ACHN (cell line): Measurements from ENCODE around the gene NLRP6.
A peak's percentile ranks its signal among the peaks of the same experiment; 100 is the strongest.
"Not testable (repeated sequence)": the region's sequence is repeated elsewhere in the genome, so short reads cannot be mapped to it uniquely, and the experiment has no call there.

ENCODE experiments used
- DNase-seq: peaks from one replicate; pipeline ENCODE4 v3.0.0-alpha.2; 2015
- in situ Hi-C: cut with HindIII; loops from 2 replicates; pipeline ENCODE4 v1.10.0; 2017; ENCODE audit warnings: low sequenced_read_pairs, low pct_ligation_motif_present, low pct_unique_long_range_greater_than_20kb

The NLRP6 gene

DNA sequence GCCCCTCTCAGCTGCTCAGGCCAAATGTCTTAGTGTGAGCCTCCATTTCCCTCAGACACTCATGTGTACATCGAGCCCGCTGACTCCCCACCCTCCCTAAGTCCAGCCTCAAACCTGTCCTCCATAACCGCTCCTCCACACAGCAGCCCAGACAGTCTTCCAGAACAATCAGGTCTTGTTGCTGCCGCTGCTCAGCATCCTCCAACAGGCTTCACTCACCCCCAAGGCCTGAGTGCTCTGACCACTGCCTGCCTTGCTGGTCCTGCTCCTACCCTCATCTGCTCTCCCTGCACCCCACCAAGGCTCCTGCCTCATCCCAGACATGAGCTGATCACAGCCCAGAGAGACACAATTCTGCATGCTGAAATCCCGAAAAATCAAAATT lies 24.3 kb upstream of the NLRP6 start:
- no peak for DNase-seq
- in situ Hi-C loops = no loop called here

DNA sequence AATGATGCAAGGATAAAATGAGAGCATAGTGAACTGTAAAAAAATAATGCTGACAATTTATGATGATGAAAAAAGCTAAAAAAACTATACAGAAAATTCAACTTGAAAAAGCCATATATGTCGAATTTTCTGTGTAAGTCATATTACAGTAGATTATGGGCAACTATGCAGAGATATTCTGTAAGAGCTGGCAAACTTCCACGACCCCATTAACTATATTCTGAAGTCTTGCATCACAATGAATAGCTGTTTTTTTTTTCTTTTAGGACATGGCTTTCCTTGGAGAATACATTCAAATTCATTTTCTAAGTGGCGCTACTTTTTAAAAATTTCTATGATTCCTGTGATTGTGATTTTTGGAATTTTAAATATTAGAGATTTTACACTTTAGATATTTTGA lies 23.0 kb upstream of the NLRP6 start:
- no peak for DNase-seq
- in situ Hi-C loops = no loop called here

DNA sequence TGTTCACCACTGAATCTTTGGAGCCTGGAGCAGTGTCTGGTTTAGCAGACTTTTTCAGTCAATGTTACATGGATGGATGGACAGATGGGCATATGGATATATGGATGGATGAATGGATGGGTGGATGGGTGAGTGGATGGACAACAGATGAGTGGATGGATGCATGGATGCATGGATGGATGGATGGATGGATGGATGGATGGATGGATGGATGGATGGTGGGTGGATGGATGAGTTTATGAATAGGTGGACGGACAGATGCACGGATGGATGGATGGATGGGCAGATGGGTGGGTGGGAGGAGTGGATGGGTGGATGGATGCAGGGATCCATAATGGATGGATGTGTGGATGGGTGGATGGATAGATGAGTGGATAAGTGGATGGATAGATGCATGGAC lies 22.4 kb upstream of the NLRP6 start:
- in situ Hi-C loops = no loop called here

DNA sequence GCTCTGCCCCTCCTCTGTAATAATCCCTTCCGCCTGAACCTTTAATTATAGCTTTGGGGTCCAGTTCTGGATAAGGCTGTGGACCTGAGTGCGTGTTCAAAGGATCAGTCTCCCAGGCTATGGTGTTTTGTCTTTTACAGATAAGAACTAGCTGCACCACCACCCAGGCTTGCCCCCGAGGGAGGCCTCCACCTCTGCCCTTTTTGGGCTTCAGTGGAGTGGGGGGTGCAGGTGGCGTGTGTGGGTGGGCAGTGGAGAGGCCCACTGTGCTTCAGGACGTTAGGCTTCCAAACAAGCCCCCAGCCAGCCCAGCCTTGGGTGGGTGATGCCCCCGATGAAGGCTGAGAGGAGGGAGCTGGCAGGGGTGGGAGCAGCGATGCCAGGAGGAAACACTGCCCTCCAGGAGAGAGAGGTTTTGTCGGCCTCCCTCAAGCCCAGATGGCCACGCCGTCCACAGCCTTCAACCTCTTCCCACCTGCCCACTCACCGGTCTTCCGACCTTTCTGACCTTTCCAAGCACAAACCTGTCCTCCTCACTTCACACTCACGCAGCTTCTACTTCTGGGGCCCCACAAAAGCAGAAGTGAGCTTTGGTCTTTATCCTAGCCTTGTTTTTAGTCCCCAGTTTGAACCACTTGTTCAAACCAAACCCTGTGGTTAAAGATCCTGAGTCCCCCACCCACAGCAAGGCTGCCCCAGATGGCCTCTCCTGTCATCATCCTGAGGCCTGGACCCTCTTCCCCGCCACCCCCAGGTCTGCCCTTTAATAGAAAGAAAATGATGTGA lies 21.1 kb upstream of the NLRP6 start:
- in situ Hi-C loops = no loop called here
- no peak for DNase-seq

More for the DNA sequence above, 22.4 kb upstream of the NLRP6 start:
- no peak for DNase-seq

DNA sequence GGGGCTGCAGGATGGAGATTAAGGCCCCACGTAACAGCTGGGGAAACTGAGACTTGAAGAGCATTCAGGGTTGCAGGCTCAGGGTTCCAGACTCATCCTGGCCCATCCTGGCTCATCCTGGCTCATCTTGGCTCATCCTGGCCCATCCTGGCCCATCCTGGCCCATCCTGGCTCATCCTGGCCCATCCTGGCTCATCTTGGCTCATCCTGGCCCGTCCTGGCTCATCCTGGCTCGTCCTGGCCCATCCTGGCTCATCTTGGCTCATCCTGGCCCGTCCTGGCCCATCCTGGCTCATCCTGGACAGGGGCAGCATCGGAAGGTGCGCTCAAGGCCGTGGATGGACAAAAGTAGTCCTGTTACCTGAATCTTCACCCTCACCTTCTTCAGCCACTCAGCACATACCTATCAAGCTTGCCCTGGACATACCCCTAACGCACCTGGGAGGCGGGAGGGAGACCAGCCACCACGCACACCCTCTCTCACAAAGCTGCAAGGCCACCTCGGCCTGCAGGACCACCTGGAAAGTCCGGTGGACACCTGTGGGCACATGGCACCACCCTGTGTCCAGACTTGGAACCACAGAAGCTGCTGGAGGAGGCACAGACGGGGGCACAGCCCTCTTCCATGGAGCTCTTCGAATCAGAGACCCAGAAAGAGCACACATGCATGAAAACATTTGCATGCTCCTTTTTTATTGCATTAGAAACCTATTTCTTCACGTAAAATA lies 20.3 kb upstream of the NLRP6 start:
- DNase-seq = no peak
- in situ Hi-C loops = no loop called here

DNA sequence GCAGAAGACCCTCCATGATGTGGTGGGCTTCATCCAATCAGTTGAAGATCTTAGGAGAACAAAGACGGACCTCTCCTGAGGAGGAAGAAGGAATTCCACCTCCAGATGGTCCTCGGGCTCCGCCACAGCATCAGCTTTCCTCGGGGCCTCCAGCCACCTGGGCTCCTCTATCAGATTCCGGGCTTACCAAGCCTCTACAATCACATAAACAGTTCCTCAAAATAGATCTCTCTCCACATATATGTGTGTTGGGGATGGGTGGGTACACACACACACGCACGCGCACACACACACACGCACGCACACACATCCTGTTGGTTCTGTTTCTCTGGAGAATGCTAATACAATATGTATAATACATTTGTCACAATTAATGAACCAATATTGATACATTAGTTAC lies 18.8 kb upstream of the NLRP6 start:
- no peak for DNase-seq
- in situ Hi-C loops = no loop called here

DNA sequence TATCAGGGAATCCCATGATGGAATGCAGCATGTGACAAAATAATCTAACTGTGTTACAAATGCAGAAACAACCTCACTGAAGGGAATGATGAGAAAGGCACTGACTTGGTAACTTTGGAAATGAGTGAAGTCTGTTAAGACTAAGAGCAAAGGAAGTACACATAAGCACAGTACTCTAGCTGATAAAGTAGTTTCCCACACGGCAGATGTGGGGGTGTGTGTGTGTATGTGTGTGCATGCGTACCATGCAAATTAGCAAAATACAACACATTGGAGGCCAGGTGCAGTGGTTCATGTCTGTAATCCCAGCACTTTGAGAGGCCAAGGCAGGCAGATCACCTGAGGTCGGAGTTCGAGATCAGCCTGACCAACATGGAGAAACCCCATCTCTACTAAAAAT lies 16.6 kb upstream of the NLRP6 start:
- in situ Hi-C loops = no loop called here
- no peak for DNase-seq

DNA sequence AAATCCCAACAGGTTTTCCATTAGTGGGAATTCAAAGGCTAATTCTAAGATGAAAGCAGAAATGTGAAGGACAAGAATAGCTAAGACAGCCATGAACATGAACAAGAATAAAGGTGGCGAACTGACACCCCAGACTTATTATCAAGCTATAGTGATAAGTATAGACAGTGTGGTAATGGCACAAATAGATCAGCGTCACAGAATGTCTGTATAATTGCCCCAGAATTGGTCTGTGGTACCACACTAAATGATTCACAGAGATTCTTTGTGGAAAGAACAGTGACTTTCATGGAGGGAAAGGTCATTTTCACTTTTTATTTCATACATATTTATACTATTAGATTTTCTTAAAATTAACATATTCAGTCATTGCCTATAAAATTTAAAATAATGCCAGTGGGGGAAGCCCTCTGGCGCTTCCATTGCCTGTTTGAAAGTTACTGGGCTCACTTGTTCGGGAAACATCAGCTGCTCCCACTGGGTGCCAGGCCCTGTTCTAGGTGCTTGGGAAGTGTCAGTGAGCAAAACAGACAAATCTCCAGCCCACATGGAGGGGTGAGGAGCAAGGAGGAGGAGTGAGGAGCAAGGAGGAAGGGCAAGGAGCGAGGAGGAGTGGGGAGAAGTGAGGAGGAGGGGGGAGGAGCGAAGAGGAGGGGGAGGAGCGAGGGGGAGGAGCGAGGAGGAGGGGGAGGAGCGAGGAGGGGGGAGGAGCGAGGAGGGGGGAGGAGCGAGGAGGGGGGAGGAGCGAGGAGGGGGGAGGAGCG lies 11.3 kb upstream of the NLRP6 start:
- in situ Hi-C loops = no loop called here
- no peak for DNase-seq

DNA sequence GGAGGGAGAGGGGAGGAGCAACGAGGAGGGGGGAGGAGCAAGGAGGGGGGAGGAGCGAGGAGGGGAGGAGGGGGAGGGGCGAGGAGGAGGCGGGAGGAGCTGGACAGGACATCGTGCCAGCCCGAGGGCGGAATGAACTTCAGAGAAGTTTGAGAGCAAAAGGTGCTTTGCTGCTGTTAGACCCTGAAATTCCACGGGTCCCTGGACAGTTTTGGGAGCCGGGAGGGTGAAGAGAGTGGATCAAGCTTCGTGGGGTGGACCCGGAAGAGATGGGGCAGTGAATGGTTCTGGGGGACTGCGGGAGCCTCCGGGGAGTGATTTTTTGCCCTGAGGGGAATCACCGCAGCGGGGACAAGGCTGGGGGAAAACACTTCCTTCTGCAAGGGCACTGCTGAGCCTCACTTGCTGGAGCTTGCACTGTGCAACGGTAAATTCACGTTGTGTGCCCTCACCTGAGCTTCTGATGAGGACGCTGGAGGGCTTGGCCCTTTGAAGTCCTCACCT lies 10.7 kb upstream of the NLRP6 start:
- in situ Hi-C loops = no loop called here
- peak; percentile 23 for DNase-seq

DNA sequence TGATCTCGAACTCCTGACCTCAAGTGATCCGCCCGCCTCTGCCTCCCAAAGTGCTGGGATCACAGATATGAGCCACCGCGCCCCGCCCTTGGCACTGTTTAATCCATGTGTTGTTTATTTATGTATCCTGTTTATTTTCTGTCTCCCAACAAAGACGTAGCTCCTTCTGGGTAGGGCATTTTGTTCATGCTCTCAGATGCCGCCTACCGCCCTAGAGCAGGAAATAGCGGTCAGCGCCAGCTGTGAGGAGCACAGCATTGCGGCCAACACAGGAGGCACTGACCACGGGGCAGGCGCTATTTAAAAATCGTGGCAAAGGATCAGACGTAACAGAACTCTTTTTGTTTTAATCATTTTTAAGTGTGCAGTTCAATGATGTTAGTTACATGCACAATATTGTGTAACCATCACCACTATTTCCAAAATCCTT lies 9.5 kb upstream of the NLRP6 start:
- DNase-seq, in situ Hi-C loops: not testable (repeated sequence)

DNA sequence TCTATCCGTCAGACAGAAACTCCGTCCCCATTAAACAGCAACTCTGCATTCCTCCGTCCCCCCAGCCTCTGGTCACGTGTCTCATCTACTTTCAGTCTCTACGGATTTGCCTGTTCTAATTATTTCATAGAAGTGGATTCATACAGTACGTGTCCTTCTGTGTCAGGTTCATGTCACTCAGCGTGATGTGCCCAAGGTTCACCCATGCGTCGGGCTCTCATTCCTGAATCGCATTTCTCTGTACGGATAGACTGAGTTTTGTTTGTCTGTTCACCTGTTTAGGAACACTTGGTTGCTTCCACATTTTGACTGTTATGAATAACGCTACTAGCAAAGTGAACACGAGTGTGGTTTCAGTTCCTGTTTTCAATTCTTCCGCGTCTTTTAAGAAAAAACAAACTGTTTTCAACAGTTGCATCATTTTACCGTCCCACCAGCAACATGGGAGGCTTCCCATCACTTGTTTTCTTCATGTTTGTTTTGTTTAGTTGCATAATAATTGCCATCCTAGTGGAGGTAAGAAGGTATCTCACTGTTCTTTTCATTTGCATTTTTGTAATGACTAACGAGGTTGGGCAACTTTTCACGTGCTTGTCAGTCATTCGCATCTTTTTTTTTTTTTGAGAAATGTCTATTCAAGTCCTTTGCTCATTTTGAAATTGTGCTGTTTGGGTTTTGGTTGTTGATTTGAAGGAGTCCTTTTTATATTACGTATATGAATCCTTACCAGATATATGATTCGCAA lies 8.9 kb upstream of the NLRP6 start:
- in situ Hi-C loops = no loop called here
- no peak for DNase-seq

DNA sequence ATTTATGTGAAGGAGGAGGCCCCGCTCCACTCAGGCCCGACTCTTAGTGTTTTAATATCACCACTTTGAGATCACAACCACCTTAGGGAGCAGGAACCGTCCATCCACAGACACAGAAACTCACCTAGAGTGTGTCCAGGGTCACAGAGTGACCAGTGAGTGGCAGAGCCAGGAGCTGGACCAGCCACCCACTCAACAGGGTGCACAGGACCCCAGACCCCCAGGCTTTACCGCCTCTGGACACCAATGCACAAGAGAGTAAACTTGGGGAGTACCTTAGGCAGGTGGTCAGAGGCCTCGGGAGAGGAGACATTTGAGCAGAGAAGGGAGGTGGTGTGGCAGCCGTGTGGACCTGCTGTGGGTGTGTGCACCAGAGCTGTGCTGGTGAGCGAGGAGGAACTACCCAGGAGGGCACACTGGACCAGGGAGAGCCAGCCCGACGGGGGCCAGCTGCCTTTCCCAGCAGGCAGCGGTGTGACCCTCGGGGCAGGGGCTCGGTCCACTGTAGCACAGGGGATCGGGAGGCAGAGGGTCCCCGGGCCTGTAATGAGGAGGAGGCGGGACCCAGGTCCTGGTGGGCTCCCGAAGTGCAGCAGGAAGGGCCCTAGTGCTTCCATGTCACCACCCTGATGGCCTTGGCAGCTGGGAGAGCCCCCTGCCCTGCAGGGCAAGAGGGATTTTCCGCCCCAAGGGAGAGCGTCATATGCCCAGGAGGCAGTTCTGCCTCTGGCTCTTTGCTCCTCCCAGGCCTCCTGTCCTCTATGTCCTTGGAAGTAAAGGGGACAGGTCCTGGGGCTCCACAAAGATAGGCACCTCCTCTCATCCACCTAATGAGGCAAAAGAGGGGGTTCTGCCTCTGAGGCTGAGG lies 7.5 kb upstream of the NLRP6 start:
- DNase-seq = no peak
- in situ Hi-C loops = no loop called here

DNA sequence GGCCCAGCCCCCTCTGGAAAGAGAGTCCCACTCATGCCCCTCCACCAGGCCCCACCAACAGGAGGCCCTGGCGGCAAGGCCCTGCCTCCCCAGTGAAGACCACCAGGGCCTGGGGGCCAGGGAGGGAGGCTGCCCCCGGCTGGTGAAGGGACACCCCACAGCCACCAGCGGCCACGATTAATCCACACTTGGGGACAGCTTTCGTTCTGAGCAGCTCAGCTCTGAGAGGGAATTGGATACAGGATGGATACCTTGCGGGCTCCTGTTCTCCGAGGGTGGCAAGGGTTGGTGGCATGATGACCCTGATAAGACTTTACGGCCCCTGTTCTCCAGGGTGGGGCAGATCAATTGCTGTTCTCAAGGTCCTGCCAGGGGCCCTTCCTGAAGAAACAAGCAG lies 6.9 kb upstream of the NLRP6 start:
- no peak for DNase-seq
- in situ Hi-C loops = no loop called here

DNA sequence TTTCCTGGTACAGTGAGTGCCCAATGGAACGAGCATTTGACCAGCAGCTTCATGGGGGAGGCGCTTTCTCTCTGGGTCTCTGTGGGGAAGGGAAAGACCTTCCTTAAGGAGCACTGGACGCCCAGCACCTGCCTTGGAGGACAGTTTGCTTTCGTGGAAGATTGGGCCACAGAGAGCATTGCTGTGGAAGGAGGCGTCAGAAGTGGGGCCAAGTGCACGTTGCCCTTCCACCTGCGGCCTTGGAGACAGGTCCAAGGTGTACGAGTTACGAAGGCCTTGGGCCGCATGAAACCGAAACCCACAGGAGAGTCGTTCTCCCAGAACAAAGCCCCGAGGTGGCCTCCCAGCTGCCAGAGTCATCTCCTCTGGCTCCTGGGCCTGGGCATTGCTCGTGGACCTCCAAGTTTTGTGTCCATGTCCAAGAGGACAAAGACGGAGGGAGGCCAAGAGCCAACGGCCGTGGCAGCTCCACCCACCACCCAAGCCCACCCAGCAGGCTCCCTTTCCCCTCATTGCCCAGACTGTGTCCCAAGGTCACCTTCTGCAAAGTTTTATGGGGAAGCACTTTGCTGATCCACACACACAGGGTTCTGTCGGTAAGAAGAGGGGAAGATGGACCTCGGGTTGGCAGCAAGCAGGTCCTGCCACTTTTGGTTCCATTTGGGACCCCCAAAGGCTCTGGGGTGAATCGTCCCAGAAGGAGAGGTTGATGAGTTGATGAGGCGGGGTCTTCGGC lies 5.8 kb upstream of the NLRP6 start:
- no peak for DNase-seq
- in situ Hi-C loops = no loop called here

DNA sequence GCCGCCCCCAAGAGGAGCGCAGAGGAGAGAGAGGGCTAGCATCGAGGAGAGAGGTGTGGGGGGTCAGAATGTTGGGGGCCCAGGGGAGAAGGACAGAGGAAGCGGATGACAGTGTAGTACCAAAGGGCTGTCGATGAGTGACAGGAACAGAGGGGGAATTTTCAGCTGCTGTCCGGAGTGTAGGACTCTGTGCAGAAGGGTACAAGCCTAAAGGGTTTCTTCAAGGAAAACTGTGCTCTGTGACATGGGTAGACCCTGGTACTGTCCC lies 5.3 kb upstream of the NLRP6 start:
- in situ Hi-C loops = no loop called here
- DNase-seq = no peak

DNA sequence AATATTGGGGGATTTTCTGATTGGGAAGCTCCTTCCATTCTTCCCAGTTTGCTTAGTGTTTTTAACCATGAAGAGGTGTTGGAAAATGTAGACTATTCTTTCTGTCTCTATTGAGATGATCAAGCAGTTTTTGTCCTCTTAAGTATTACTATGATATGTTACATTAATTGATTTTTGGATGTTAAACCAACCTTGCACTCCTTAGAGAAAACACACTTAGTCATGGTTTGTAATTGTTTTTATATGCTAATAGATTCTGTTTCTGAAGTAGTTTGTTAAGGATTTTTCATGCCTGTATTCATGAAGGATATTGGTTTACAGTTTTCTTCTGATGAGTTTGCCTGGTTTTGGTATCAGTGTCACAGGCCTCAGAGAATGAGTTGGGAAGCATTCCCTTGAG lies 2.0 kb upstream of the NLRP6 start:
- in situ Hi-C loops = no loop called here
- DNase-seq = no peak
